Calu3 (cell line): Measurements from ENCODE around the gene TMEM35B. TPM values are rescaled to one million over a fixed set of nuclear protein-coding genes. Genes with fewer than 3 reads are reported as not detected.

Experiments
- BruUV-seq: library from RNA; stranded (reverse); fragments of 400-500 nt; replicated peaks from 2 replicates; lab custom pipeline; 2021; lab: Mats Ljungman, UMichigan
- CTCF ChIA-PET: fragments of 300-600 bp; sonication (Branson Sonifier 250); formaldehyde crosslinking; loops from one replicate; lab custom pipeline; 2022; ENCODE audit warnings: antibody characterized with exemption; lab: Charles Lee
- DNase-seq: peaks from one replicate; pipeline ENCODE4 v3.0.0; 2022
- H3K27ac Mint-ChIP-seq: one replicate; pipeline ENCODE4 v1.8.0; 2022; ENCODE audit warnings: mixed read lengths; ENCODE audit not compliant: unreplicated experiment
- H3K27me3 Mint-ChIP-seq: one replicate; pipeline ENCODE4 v1.8.0; 2022; ENCODE audit warnings: mixed read lengths; ENCODE audit not compliant: unreplicated experiment
- H3K36me3 Mint-ChIP-seq: one replicate; pipeline ENCODE4 v1.8.0; 2022; ENCODE audit warnings: mild to moderate bottlenecking, moderate library complexity, mixed read lengths; ENCODE audit not compliant: insufficient read depth, unreplicated experiment
- H3K4me1 Mint-ChIP-seq: one replicate; pipeline ENCODE4 v1.8.0; 2022; ENCODE audit warnings: mild to moderate bottlenecking, low read depth, mixed read lengths; ENCODE audit not compliant: unreplicated experiment
- H3K4me3 Mint-ChIP-seq: one replicate; pipeline ENCODE4 v1.8.0; 2022; ENCODE audit warnings: mild to moderate bottlenecking, low read depth, moderate library complexity, mixed read lengths; ENCODE audit not compliant: unreplicated experiment
- H3K9me3 Mint-ChIP-seq: one replicate; pipeline ENCODE4 v1.8.0; 2022; ENCODE audit warnings: low read depth, mixed read lengths; ENCODE audit not compliant: unreplicated experiment
- CTCF ChIP-seq: fragments of 200-600 bp; IDR thresholded peaks from one replicate; pipeline ENCODE4 v1.8.0; 2022; ENCODE audit warnings: antibody characterized with exemption; ENCODE audit not compliant: unreplicated experiment
- intact Hi-C: fragments of 100-400 bp; cut with micrococcal nuclease; formaldehyde crosslinking; loops from one replicate; pipeline ENCODE4 v1.10.0; 2022; ENCODE audit not compliant: unreplicated experiment
- total RNA-seq: library from RNA; stranded (reverse); gene quantifications from 2 replicates; pipeline ENCODE4 v1.2.3, GENCODE V29; 2022

Gene TMEM35B
- total RNA-seq, 1 experiment from 2014 or later: 27.6 TPM

- Mint-ChIP-seq H3K4me1 (peaks cover 20% of the 10 kb centered on the region), H3K36me3 (peaks cover 33% of the 10 kb centered on the region), H3K27me3 (no peaks in the 10 kb centered on the region), H3K9me3 (no peaks in the 10 kb centered on the region), H3K27ac (peak overlapping the region; percentile 96), H3K4me3 (peak overlapping the region; percentile 90)
- TF ChIP-seq CTCF: no peak
- intact Hi-C loops: loop anchor here (5.0 kb wide), 1 partner anchor 47 kb away; the partner anchor contains the start of gene ZMYM1
- CTCF ChIA-PET: interaction anchor here (0.6 kb wide), 1 partner anchor 59 kb away, joined by 4 read pairs; no protein-coding TSS in a partner anchor
- no TSS peak for BruUV-seq
- no peak for DNase-seq
Measured at GRCh38 chr1:35030338-35030737, 45.2 kb upstream of the TMEM35B start.

GRCh38 chr1:35029761-35030160 lies 44.6 kb upstream of the TMEM35B start:
- Mint-ChIP-seq H3K4me3 (peak overlapping the region; percentile 90), H3K9me3 (no peaks in the 10 kb centered on the region), H3K27me3 (no peaks in the 10 kb centered on the region), H3K27ac (no peak overlapping the region), H3K36me3 (peaks cover 33% of the 10 kb centered on the region), H3K4me1 (peaks cover 20% of the 10 kb centered on the region)
- DNase-seq: no peak
- no peak for TF ChIP-seq CTCF
- CTCF ChIA-PET: interaction anchor here (0.6 kb wide), 1 partner anchor 59 kb away, joined by 4 read pairs; no protein-coding TSS in a partner anchor
- no TSS peak for BruUV-seq
- intact Hi-C loops: loop anchor here (5.0 kb wide), 1 partner anchor 48 kb away; the partner anchor contains the start of gene ZMYM1

GRCh38 chr1:35016406-35016805 lies 31.3 kb upstream of the TMEM35B start:
- Mint-ChIP-seq H3K4me3 (no peak overlapping the region), H3K4me1 (no peaks in the 10 kb centered on the region), H3K36me3 (peaks cover 10% of the 10 kb centered on the region), H3K27ac (no peak overlapping the region), H3K27me3 (no peaks in the 10 kb centered on the region), H3K9me3 (no peaks in the 10 kb centered on the region)
- no peak for TF ChIP-seq CTCF
- BruUV-seq: no TSS peak
- intact Hi-C loops: no loop called here
- CTCF ChIA-PET: interaction anchor here (0.6 kb wide), 1 partner anchor 217 kb away, joined by 8 read pairs; no protein-coding TSS in a partner anchor
- DNase-seq: no peak

GRCh38 chr1:35014486-35014885 lies 29.3 kb upstream of the TMEM35B start:
- BruUV-seq: no TSS peak
- Mint-ChIP-seq H3K4me1 (no peaks in the 10 kb centered on the region), H3K4me3 (no peak overlapping the region), H3K9me3 (no peaks in the 10 kb centered on the region), H3K36me3 (peaks cover 16% of the 10 kb centered on the region), H3K27ac (no peak overlapping the region), H3K27me3 (no peaks in the 10 kb centered on the region)
- CTCF ChIA-PET: no interaction called here
- no peak for TF ChIP-seq CTCF
- no peak for DNase-seq
- intact Hi-C loops: no loop called here
